ENCODE data around the gene VPS13D.

The VPS13D gene

GRCh38 chr1:12405325-12406210, 175.7 kb downstream of the VPS13D start:
- no peak for DNase-seq (ENCODE audit: low spot score)

DNA sequence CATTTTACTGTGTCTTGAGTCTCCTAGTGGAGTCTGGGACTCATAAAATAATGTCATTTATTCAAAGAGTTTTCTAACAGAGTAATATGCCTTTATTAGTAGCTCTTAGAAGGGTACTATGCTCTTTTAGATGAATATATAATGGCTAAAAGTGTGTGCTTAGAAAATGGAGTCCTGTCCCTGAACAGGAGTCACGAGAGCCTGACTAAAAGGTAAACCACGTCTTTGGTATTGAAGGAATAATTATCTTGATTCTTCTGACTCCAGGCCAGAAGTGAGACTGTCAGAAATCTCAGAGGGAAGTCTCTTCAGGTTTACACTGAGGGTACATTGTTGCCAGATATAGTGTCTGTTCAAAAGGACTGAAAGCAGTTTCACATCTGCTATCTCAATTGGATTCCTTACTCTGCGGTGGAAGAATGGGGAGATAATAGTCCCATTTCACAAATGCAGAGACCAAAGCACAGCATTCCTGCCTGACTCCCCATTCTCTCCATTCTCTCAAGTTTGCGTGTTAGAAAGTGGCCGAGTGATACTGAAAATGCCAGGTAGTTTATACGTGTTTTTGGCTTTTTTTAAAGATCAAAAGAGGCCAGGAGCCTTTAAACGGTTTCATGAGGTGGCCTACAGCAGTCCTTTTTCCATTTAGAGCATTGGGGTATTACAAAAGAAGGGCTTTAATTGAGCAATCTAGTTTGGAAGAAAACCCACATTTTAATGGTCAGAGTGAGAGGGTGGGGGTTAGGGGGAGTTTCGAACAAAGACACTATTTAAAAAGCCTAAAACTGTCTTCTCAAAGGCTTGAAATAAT, 176.6 kb downstream of the VPS13D start:
- DNase-seq (ENCODE audit: low spot score): no peak

DNA sequence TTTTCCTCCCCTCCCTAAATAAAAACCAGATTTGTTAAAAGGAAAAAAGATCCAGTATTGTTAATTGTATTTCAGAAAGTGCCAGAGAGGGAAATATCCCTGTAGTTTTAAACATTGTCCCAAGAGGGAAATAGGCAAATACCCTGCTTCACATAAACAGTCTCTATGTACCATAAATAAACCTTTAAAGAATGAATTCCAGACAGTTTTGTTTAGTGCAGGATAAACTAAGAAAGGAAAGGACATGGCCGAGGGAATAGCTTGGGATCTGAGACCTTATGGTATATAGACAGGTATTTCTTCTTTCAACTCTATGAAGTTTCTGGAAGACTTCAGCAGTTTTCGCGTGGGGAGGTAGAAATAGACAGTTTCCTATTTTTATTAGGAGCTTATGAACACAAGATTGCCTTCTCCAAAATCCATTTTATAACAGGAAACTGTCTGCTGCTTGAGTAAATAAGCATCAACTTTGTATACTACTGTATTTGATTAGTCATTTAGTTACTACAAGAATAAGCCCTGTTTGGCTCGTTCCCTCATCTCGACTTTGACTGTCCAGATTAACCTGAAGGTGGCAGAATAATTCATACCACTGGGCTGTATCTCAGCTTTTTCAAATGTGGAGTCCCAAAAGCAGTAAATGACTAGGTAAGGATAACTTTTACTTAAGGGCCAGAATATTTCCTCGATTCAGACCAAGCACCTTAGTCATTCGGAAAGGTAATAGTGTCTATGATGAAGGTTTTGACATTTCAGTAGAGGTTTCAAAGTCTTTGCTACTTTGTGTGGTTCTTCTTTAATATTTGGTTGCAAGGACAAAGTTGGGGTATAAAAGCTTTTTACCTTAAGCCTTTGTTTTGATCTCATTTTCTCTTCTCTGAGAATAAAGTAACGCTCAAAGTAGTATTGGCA, 177.5 kb downstream of the VPS13D start:
- no peak for DNase-seq (ENCODE audit: low spot score)

GRCh38 chr1:12407962-12408454, 178.2 kb downstream of the VPS13D start:
- no peak for DNase-seq (ENCODE audit: low spot score)

DNA sequence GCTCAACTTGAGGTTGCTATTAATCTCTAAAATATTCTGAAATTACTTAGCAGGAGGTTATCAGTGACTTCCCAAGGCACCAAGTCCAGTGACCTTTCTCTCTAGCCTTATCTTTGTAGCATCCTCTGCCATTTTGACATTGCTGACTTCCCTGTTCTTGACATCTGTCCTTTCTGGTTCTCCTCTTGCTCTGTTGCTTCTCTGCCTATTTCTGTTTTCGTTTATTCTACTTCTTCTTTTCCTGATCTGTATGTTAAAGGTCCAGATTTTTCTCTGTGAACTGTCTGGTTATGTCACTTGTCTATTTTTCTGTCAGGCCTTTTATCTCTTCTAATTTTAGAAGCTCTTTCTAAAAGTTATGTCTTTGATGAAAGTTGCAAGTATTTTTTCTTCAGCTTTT, 178.8 kb downstream of the VPS13D start:
- DNase-seq (ENCODE audit: low spot score): no peak

DNA sequence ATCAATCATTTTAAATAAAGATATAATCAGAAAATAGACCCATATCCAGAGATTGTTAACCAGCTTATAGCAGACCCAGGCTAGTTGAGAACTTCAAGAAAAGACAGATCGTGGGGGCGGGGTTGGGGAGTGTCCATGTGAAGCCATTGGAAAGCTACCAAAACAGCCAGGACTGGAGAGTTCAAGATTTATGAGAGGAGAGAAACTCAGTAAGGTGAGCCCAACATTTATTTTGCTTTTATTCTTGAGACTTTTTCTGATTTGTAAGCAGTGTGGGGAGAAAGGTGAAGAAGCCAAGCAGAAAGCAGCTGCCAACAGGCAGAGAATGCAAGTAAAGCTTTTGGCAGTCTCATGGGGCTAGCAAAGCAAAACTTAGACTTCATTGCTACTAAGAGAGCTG, 179.9 kb downstream of the VPS13D start:
- no peak for DNase-seq (ENCODE audit: low spot score)

GRCh38 chr1:12410351-12410750, 180.5 kb downstream of the VPS13D start:
- no peak for DNase-seq (ENCODE audit: low spot score)

- DNase-seq (ENCODE audit: low spot score): no peak
These were observed 181.3 kb downstream of the VPS13D start for GRCh38 chr1:12411098-12411497.

- DNase-seq (ENCODE audit: low spot score): no peak
These were observed 181.9 kb downstream of the VPS13D start for GRCh38 chr1:12411747-12412146.

GRCh38 chr1:12412439-12412838, 182.6 kb downstream of the VPS13D start:
- DNase-seq (ENCODE audit: low spot score): no peak

- DNase-seq (ENCODE audit: low spot score): no peak
These were observed 184.0 kb downstream of the VPS13D start for GRCh38 chr1:12413664-12414410.

DNA sequence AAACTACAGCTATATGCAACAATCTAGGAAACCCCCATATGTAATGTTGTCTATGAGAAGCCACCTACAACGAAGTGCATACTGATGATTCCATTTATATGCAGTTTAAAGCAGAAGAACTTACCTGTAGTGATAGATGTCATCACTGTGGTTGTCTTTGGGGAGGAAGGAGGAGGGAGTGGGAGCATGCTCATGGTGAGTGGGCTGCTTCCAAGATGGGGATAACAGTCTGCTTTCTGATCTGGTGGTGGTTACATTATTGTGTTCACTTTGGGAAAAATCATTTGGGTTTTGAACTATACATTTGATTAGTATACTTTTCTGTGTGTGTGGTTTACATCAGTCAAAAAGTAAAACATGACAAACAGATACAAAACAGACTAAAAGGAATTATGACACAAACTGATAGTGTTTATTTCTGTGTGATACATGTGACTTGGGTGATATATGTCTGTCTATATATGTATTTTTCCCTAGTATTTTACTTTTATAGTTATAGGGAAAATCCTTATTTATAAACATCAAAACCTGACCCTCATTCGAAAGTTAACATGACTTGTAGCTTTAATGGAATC, 184.7 kb downstream of the VPS13D start:
- no peak for DNase-seq (ENCODE audit: low spot score)

DNA sequence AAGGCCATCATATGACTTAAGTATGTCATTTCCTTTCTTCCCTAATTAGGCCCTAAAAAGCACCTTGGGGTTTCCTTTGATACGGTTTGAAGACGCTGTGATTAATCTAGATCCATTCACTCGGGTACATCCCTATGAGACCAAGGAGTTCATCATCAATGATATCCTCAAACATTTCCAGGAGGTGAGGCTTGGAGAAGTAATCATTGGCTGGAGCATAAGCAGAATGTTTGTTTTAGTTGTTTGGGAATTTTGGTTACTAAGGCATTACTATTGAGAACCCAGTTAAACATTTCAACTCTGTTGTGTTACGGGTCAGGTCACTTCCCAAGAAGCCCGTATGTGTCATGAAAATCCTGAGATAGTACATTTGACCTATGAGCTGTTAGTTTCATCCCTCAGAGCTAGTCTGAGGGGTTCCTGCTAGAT, 185.2 kb downstream of the VPS13D start:
- no peak for DNase-seq (ENCODE audit: low spot score)

DNA sequence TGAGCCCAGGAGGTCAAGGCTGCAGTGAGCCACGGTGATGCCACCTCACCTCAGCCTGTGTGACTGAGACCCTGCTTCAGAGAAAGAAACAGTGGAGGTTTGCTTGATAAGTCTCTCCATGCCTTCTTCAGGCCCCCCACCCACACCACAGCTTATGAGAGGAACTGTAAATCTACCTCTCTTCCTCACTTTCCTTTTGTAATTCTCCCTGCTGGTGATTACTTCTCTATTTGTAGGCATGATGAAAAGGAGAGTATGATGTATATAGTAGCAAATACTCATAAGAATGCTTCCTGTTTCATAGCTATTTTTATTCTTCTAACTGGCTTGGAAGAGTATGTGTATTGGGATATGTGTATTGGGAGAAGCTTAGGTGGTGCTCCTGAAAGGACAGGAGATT, 186.3 kb downstream of the VPS13D start:
- no peak for DNase-seq (ENCODE audit: low spot score)

DNA sequence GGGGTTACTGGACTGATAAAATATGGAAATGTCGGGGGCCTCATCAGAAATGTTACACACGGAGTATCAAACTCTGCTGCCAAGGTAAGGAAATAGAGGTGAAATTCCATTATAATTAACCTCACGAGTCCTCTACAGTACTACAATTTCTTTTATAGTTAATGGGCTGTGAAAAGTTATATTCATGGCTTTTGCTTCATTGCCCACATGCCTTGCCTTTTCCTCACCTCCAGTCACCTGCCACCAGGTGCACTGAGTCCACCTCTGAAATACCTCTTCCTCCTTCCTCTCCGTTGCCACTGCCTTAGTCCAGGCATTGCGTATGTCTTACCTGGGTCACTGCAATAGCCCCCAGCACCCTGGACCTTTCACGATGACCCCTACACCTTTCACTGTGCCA, 186.9 kb downstream of the VPS13D start:
- DNase-seq (ENCODE audit: low spot score): no peak

DNA sequence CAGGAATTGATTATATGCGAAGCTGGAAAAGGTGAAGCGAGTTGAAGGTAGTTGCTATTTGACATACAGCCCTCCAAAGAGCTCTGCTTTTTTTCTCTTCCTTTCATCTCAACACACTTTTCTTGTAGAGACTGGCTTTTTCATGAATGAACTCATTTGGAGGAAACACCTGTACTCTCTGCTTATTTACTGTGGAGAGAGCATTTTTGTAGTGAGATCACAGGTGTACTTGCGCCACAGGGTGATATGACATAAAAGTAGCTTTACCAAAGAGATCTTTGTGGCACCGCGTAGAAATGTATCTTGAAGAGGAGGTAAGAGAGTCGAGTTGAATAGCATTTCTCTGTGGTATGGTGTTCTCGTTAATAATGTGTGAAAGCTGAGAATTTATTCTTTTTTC, 187.6 kb downstream of the VPS13D start:
- no peak for DNase-seq (ENCODE audit: low spot score)

GRCh38 chr1:12420171-12420570, 190.3 kb downstream of the VPS13D start:
- DNase-seq (ENCODE audit: low spot score): no peak

DNA sequence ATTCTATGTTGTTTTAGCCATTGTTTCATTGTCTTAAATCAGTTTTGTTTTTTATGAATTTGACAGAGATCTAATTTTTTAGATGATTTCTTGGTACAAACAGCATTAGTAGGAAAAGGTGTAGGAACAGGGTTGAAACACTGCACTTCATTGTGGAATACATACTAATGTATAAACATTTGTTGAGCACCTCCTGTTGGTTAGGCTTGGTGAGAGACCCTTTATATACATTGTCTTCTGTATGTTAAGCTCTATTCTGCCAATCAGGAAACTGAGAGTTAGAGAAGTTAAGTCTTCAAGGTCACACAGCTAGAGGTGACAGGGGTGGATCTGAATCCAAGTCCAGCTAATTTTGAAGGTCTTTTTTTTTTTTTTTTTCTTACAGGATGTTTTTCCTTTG, 192.7 kb downstream of the VPS13D start:
- no peak for DNase-seq (ENCODE audit: low spot score)

DNA sequence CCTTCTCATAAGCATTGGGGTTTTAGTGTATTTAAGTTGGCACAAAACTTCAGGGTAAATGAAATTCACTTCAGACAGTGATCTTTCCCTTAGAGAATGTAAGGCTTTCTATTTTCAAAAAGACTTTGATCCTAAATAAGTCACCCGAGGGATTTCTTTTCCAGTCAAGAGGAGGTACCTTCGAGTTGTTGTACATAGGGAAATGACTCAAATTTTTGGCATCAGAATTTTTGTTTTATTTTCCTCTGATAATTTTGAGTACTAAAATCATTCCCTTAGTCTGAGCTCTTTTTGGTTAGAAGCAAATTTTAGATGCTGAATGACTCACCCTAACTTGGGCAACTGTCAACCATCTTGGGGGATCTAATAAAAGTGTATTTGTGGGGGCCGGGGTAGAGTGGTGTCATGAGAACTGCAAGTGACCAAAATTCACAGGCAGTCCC, 194.3 kb downstream of the VPS13D start:
- no peak for DNase-seq (ENCODE audit: low spot score)

DNA sequence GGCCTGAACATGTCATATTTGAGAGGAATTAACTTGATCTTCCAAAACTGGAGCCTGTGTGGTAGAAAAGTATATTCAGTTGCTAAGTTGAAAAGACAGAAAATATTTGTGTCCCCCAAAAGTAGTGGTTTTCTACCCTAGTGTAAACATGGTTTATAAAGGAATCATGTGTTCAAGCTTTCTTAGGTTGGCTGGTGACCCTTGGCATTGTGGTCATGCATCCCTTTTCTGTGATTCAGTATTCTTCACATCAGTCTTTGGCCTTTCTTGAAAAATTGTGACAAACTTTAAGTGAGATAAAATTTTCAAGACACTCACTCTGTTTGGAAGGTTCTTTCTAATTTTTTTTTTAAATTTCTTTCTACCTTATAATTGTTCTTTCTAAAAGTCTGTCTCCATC, 195.0 kb downstream of the VPS13D start:
- DNase-seq (ENCODE audit: low spot score): no peak

DNA sequence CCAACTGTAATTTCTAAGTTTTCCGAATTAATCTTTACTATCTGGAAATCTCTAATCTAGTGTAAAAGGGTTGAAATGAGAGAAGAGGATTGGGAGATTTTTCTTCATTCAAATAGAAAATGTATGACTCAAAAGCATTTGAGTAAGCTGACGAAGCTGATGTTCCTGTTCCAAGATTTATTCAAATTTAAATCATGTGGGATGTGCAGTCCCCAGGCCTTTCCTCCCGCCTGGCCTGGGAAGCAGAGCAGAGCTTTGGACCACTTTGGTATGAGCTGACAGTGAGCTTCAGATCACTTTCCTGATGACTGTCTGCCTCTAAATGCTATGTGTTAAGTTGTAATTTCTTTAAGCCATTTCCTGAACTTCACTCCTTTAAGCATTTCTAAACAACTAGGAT, 196.2 kb downstream of the VPS13D start:
- DNase-seq (ENCODE audit: low spot score): no peak

Measured in HuH-7.5 (cell line).